Measurements from ENCODE around the gene SGF29.
"Not testable (repeated sequence)": the region's sequence is repeated elsewhere in the genome, so short reads cannot be mapped to it uniquely, and the experiment has no call there.

The SGF29 gene

DNA sequence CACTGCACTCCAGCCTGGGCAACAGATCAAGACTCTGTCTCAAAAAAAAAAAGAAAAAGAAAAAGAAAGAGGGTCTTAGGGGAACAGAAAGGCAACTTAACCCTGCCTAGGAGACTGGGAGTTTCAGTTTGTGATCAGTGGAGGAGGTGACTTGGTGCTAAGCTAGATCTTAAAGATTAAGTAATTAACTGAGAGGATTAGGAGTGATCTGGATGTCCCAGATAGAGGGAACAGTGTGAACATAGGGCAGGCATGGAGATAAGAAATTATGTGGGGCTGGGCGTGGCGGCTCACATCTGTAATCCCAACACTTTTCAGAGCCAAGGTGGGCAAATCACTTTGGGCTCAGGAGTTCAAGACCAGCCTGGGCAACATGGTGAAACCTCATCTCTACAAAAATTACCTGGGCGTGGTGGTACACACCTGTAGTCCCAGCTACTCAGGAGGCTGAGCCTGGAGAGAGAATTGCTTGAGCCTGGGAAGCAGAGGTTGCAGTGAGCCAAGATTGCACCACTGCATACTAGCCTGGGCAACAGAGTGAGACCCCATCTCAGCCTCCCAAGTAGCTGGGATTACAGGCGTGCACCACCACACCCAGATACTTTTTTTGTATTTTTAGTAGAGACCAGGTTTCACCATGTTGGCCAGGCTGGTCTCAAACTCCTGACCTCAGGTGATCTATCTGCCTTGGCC lies 12.7 kb downstream of the SGF29 start:
- not testable (repeated sequence) for DNase-seq (ENCODE audit: low read depth in 2 of 2)

DNA sequence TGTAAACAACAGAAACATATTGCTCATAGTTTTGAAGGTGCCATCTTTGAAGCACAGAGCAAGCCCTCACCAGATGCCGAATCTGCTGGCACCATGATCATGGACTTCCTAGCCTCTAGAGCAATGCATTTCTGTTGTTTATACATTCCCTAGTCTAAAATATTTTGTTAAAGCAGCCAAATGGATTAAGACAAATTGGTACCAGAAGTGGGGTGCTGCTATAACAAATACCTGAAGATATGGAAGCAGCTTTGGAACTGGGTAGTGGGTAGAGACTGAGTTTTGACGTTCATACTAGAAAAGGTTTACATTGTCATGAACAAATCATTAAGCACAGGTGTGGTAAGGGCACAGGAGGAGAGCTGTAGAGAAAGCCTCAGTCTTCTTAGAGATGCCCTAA lies 13.6 kb downstream of the SGF29 start:
- DNase-seq (ENCODE audit: low read depth in 2 of 2): no peak

DNA sequence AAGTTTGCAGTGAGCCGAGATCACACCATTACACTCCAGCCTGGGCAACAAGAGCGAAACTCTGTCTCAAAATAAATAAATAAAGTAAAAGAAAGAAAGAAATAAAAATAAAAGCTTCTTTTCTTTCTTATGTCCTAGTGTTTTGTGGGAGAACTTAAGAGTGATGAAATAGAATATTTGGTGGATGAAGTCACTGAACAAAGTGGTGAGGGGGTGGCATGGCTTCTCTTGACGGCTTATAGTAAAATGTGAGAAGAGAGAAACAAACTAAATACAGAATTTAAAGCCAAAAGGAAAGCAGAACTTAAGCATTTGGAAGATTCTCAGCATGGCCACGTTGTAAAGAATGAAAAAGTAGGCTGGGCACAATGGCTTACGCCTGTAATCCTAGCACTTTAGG lies 15.3 kb downstream of the SGF29 start:
- no peak for DNase-seq (ENCODE audit: low read depth in 2 of 2)

DNA sequence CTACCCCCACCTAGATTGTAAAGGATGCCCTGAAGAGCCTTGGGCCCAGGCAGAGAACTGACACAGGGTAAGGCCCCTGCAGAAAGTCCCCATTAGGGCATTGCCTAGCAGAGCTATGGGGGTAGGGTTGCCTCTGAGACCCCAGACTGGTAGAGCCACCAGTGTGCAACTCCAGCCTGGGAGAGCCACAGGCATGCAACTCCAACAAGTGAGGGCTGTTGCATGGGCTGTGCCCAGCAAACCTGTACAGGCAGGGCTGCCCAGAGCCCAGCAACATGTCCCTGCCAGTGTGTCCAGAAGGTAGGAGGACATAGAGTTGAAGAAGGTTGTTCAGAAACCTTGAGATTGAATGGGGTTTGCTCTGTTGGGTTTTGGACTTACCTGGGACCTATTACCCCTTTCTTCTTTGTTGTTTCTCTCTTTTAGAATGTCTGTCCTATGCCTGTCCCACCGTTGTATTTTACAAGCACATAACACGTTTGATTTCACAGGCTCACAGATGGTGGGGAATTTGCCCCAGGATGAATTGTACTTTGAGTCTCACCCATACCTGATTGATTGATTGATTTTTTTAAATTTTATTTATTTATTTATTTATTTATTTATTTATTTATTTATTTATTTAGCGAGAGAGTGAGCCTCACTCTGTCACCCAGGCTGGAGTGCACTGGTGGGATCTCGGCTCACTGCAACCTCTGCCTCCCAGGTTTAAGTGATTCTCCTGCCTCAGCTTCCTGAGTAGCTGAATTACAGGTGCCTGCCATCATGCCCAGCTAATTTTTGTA lies 16.4 kb downstream of the SGF29 start:
- no peak for DNase-seq (ENCODE audit: low read depth in 2 of 2)

DNA sequence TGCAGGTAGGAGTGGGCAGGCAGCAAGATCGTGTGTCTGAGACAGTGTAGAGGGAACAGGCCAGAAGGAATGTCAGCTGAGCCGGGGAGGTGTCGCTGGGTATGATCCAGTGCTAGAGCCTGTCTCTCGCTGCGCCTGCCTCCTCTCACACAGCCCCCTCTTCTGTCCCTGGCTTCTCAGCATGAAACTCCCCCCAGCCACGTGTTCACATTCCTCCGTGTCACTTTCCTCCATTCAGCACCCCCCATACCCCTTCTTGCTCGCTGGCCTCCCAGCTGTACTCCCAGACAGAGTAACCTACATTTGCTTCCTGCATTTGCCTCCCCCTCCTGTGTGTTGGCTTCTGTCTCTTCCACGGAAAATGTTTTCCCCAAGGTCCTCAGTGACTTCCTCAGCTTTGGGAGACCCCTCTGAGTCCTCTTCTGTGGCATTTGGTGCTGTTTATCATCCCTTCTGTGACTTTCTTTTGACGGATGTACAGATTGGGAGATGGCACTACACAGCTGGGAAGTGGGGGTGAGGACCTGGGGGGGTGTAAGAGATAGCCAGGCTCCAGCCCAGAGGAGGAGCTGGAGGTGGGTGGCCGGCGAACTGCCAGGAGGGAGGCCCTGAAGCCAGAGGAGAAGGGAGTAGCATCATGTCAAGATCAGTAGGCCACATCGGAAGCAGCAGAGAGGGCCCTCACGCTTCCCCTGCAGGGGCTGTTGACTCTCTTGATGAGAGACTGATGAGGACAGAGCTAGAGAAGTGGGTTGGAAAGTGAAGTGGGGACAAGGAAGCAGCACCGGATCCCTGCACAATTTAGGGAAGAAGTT lies 19.2 kb downstream of the SGF29 start:
- no peak for DNase-seq (ENCODE audit: low read depth in 2 of 2)

DNA sequence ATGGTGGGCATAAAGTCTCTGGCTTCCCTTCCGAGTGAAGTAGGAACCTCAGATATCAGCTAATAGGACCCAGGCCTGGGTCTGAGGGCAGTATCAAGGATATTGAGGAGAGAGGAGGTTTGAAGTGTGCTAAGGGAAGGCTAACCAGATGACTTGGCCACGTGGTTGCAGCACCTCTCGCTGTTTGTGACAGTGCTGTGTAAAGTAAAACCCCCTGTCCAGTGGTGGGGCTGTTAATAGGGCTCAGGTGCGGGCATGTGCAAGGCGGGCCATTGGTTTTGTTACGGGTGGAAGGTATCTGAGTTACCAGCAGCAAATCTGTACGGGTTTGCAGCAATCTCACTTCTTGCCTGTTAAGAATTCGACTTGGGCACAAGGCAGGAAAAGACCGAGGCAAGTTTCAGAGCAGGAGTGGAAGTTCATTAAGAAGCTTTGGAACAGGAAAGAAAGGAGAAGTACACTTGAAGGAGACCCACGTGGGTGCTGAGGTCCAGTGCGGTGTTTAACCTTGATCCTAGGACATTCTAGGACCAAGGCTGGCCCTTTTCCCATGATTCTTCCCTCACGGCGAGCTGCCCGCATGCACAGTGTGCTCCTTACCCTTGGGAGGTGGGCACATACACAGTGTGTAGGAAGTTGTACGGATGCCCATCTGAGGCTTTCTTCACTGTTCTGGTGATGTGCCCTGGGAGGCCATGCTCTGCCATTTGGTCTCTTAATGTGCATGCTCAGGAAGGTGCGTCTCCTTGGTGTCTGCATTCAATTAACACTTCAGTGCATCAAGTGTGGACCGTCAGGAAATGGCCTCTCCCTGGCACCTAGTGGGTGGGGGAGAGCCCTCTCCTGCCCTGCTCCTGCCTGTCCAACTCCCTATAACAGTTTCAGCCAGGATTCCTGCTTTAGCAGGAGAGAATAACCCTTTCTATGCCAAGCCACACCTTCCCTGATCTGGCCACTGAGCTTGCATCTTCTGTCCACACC lies 20.3 kb downstream of the SGF29 start:
- DNase-seq (ENCODE audit: low read depth in 2 of 2): no peak

DNA sequence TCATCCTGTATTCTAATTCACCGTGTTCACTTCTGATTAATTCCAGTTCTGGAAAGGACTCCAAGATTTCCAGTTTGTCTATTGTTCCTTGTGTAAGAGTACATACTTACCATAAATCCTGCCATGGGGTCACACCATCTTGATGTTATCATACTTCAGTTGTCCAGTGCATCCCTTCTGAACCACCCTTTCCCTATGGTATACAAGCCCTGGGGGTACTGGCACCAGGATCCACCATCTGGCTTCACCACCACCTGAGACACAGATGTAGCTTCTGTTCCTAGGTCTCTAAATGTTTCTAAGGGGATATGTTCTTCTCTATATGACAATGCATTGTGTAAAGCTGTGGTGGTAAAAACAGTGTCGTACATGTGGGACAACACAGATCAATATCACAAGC lies 21.2 kb downstream of the SGF29 start:
- no peak for DNase-seq (ENCODE audit: low read depth in 2 of 2)

DNA sequence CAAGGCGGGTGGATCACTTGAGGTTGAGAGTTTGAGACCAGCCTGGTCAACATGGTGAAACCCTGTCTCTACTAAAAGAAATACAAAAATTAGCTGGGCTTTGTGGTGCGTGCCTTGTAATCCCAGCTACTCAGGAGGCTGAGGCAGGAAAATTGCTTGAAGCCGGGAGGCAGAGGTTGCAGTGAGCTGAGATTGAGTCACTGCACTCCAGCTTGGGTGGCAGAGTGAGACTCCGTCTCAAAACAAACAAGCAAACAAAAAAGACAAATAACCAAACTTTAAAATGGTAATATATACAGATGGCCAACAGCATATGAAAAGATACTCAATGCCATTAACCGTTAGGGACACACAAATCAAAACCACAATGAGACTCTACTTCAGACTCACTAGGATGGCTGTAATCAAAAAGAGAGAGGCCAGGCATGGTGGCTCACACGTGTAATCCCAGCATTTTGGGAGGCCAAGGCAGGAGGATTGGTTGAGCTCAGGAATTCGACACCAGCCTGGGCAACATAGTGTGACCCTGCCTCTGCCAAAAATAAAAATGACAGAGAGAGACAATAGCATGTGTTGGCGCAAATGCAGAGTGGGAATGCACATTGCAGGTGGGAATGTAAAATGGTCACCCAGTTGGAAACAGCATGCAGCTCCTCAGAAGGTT lies 21.9 kb downstream of the SGF29 start:
- no peak for DNase-seq (ENCODE audit: low read depth in 2 of 2)

DNA sequence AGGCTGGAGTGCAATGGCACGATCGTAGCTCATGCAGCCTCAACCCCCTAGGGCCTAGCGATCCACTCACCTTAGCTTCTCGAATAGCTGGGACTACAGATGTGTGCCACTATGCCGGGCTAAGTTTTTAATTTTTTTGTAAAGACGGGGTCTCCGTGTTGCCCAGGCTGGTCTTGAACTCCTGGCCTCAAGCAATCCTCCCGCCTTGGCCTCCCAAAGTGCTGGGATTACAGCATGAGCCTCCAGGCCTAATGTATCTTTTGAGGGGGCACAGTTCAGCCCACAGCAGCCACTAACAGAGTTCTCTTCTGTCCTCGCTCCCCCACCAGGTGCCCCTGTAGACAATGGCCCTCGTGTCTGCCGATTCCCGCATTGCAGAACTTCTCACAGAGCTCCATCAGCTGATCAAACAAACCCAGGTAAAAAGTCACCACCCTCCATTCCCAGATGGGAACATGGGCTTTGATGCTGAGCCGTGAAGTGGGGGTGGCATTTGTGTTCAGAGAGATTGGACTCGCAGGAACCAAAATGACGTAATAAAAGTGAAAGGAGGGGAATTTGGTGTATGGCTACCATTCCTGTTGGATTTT lies 27.1 kb downstream of the SGF29 start:
- no peak for DNase-seq (ENCODE audit: low read depth in 2 of 2)

DNA sequence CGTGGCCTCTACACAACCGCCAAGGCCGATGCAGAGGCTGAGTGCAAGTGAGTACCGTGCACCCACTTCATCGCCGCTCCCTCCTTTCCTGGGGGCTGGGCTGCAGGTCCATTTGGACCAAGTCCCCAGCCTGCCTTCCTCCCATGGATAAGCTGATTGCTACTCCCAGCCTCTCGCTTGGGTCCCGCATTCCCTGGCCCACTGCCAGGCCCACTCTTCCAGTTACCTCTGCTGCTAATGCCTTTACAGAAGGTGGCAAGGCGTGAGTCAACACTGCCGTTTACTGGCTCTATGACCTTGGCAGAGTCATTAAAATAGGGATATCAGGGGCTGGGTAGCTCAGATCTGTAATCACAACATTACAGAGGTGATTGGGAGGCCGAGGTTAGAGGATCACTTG lies 32.0 kb downstream of the SGF29 start:
- no peak for DNase-seq (ENCODE audit: low read depth in 2 of 2)

DNA sequence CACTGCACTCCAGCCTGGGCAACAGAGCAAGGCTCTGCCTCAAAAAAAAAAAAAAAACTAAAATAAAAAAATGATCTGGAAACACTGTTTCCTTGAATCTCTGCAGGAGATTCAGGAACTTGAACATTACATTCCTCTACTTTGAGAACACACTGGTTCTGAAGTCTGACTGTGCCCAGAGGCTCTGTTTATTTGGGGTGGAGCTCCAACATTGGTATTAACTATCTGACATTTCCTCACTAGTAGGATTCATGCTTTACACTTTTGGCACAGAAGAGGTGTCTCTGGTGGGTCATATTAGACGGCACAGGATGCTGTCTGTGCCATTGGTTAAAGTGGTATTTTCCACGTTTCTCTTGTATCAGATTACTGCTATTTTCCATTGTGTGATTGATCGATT lies 32.7 kb downstream of the SGF29 start:
- no peak for DNase-seq (ENCODE audit: low read depth in 2 of 2)

DNA sequence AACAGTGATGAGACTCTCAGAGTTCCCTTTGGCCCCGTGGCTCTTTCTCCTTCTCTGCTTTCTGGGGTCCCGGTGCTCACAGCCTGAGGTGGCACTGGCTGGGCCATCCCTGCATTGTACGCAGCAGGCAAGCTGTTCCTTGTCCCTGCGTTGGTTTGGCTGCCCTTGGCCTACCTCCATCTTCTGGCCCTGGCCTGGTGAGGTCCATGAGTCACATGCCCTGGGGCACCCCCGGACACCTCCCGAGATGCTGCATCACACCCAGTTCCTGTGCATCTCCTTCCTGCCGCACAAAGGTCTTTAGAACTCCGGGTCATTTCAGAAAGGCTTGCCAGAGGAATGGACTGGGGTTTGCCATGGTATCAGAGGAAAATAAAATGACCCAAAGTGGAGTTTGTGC lies 33.7 kb downstream of the SGF29 start:
- DNase-seq (ENCODE audit: low read depth in 2 of 2): no peak

DNA sequence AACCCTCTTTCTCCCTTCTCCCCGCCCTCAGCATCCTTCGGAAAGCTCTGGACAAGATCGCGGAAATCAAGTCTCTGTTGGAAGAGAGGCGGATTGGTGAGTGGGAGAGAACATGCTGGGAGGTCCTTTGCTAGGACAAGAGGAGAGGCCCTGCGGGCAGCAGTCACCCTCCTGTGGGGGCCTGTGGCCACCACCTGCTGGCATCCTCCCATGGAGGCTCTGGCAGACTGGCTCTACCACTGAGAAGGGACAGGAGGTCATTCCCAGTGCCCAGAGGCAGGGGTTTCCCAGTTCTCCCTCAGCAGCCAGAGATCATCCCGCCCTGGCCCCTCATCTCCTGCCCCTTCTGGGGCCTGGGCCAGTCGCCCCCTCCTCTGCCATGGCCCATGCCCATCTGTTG lies 35.3 kb downstream of the SGF29 start:
- no peak for DNase-seq (ENCODE audit: low read depth in 2 of 2)

DNA sequence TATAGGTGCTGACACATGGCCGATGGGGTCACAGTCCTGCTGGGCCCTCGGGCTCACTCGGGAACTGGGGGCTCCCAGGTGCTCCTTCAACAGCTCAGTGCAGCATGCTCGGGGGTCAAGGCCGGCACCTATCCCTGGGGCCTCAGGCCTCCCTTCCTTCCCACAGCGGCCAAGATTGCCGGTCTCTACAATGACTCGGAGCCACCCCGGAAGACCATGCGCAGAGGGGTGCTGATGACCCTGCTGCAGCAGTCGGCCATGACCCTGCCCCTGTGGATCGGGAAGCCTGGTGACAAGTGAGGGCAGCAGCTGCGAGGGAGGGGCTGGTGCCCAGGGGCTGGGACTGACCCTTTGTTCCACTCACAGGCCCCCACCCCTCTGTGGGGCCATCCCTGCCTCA lies 36.2 kb downstream of the SGF29 start:
- DNase-seq (ENCODE audit: low read depth in 2 of 2): no peak

DNA sequence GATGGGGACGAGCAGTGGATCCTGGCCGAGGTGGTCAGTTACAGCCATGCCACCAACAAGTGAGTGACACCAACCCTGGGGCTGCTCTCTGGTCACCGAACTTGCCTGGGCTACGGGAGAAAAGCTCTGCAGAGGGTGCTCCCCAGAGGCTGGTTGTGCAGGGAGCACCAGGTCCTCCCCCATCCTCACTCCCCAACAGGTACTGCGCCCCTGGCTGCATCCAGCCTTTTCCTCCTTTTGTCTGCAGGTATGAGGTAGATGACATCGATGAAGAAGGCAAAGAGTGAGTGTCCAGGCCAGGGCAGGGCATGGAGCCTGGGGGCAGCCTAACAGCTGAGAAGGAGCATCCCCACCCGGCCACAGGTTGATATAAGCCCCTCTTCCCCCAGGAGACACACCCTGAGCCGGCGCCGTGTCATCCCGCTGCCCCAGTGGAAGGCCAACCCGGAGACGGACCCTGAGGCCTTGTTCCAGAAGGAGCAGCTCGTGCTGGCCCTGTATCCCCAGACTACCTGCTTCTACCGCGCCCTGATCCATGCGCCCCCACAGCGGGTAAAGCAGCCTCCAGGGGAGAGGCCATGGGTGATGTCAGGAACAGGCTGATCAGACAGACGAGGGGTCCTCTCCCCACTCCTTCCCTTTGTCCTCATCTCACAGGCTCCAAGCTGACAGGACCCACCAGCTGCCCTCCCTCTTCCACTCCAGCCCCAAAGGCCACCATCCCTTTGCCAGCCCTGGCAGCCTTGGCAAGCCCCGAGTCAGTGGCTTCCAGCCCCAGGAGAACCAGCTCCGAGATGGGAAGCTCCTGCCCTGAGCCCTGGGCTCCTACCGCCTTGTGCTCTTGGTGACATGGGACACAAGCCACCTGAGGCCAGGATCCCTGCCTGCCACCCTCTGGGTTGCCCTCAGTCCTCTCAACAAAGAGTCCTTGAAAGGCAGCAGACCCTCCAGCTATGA lies 36.9 kb downstream of the SGF29 start:
- DNase-seq (ENCODE audit: low read depth in 2 of 2): no peak

DNA sequence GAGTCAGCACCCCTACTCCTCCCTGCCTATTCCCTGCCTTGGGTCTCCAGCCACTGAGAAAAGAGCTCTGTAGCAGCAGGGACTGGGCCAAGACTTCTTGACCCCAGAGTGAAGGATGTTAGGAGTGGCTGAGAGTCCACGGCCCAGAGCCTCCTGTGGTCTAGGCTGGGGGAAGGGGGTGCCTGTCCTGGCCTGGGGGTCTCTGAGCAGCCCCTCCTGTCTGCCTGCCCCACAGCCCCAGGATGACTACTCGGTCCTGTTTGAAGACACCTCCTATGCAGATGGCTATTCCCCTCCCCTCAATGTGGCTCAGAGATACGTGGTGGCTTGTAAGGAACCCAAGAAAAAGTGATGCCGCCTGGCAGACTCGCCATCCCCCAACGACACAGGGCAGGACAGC lies 37.6 kb downstream of the SGF29 start:
- DNase-seq (ENCODE audit: low read depth in 2 of 2): no peak

DNA sequence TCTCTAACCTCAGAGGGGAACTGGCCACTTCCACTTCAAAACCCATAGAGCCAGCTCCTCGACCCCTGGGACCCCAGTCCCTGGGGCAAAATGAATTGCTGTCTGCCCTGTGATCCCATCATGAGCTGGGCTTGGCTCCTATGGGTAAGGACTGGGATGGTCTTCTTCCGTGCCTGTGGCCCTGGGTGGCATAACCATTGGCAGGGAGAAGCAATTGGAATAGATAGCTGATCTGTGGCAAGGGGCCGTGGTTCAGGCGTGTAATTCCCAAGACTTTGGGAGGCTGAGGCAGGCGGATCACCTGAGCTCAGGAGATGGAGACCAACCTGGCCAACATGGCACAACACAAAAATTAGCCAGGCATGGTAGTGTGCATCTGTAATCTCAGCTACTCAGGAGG lies 38.8 kb downstream of the SGF29 start:
- DNase-seq (ENCODE audit: low read depth in 2 of 2): no peak

DNA sequence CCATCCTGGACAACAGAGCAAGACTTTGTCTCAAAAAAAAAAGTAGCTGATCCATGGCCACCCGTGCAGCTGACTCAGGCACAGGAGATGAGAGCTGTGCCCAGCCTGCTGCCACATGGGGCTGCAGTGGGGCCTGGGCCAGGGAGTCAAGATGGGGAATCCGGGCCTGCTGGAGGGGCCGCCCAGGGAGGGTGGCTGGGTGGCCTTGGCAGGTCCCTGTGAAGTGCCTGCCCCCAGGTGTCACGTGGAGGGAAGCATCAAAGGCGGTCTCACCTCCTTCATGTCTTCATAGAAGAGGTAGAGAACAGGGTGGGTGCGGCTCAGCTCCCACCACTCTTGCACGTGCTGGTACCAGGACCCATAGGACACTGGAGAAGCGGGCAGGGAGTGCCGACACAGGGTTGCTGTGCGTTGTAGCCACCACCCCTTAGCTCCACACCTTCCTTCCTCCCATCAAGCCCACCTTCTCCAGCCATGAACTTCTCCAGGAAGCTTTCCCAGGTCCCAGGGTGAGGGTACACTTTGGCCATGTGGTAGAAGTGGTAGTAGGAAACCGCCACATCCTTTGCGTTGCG lies 39.3 kb downstream of the SGF29 start:
- DNase-seq (ENCODE audit: low read depth in 2 of 2): no peak

DNA sequence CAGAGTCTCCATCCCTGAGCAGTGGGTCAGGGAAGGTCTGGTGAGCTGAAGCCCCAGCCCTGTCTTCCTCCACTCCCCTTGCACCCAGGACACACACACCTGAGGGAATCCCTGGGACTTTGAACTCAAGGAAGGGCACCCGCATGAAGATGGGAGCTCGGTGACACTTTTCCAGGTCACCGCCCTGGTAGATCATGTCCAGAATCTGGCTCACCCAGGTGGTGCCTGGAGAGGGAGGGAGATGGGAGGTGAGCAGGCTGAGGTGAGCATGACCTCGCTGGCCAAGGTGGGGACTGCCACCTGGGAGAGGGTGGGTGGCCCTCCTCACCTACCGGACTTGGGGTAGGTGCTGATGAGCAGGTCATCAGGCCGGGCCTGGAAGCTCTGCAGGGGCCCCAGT lies 41.7 kb downstream of the SGF29 start:
- not testable (repeated sequence) for DNase-seq (ENCODE audit: low read depth in 2 of 2)

All from stimulated activated CD4-positive, alpha-beta T cell treated with anti-CD3 and anti-CD28 coated beads, Interleukin-4, amount 100 ng/mL, for 48 hours (primary cell).